ENCODE data around the gene RPGRIP1.
A peak's percentile ranks its signal among the peaks of the same experiment; 100 is the strongest.

RPGRIP1 gene

GRCh38 chr14:21263284-21264024 is 16.4 kb upstream of the RPGRIP1 start:
- no peak for TF ChIP-seq POLR2A (IDR thresholded peaks at IDR 0.05; ENCODE audit: extremely low read depth, insufficient read length)
- TF ChIP-seq MYC (IDR thresholded peaks at IDR 0.05; ENCODE audit: low read depth, low read length): no peak
- TF ChIP-seq MAX (IDR thresholded peaks at IDR 0.05; ENCODE audit: low read depth, low read length): no peak
- no peak for TF ChIP-seq CTCF (IDR thresholded peaks at IDR 0.05; ENCODE audit: low read depth, low read length)
- DNase-seq (ENCODE audit: low read depth): peak; percentile 35
- peak overlapping the region; percentile 95 for H3K4me3 ChIP-seq (ENCODE audit: low read depth, low read length)

GRCh38 chr14:21264025-21264801 is 15.7 kb upstream of the RPGRIP1 start:
- H3K4me3 ChIP-seq (ENCODE audit: low read depth, low read length): peak overlapping the region; percentile 95
- TF ChIP-seq MAX (IDR thresholded peaks at IDR 0.05; ENCODE audit: low read depth, low read length) (no peak), MYC (IDR thresholded peaks at IDR 0.05; ENCODE audit: low read depth, low read length) (no peak), POLR2A (IDR thresholded peaks at IDR 0.05; ENCODE audit: extremely low read depth, insufficient read length) (no peak), CTCF (IDR thresholded peaks at IDR 0.05; ENCODE audit: low read depth, low read length) (no peak)
- DNase-seq (ENCODE audit: low read depth): peak; percentile 60

- peak; percentile 40 for DNase-seq (ENCODE audit: low read depth)
- H3K4me3 ChIP-seq (ENCODE audit: low read depth, low read length): peak overlapping the region; percentile 95
- TF ChIP-seq POLR2A (IDR thresholded peaks at IDR 0.05; ENCODE audit: extremely low read depth, insufficient read length) (no peak), MAX (IDR thresholded peaks at IDR 0.05; ENCODE audit: low read depth, low read length) (no peak), CTCF (IDR thresholded peaks at IDR 0.05; ENCODE audit: low read depth, low read length) (no peak), MYC (IDR thresholded peaks at IDR 0.05; ENCODE audit: low read depth, low read length) (no peak)
These were observed 12.4 kb upstream of the RPGRIP1 start for GRCh38 chr14:21267431-21267845.

GRCh38 chr14:21267886-21268616 is 11.8 kb upstream of the RPGRIP1 start:
- H3K4me3 ChIP-seq (ENCODE audit: low read depth, low read length): peak overlapping the region; percentile 95
- TF ChIP-seq CTCF (IDR thresholded peaks at IDR 0.05; ENCODE audit: low read depth, low read length) (no peak), MYC (IDR thresholded peaks at IDR 0.05; ENCODE audit: low read depth, low read length) (no peak), POLR2A (IDR thresholded peaks at IDR 0.05; ENCODE audit: extremely low read depth, insufficient read length) (no peak), MAX (IDR thresholded peaks at IDR 0.05; ENCODE audit: low read depth, low read length) (no peak)
- no peak for DNase-seq (ENCODE audit: low read depth)

- peak overlapping the region; percentile 95 for H3K4me3 ChIP-seq (ENCODE audit: low read depth, low read length)
- DNase-seq (ENCODE audit: low read depth): peak; percentile 76
- TF ChIP-seq MAX (IDR thresholded peaks at IDR 0.05; ENCODE audit: low read depth, low read length): peak; percentile 35; the same call in 1 of the 2 replicates
- TF ChIP-seq CTCF (IDR thresholded peaks at IDR 0.05; ENCODE audit: low read depth, low read length): no peak
- TF ChIP-seq MYC (IDR thresholded peaks at IDR 0.05; ENCODE audit: low read depth, low read length): peak; percentile 51
These were observed 11.1 kb upstream of the RPGRIP1 start for GRCh38 chr14:21268617-21269251.
